CD4-positive, alpha-beta T cell treated with Interleukin-10 for 1 hour (primary cell): Measurements from ENCODE around the gene TMEM17.

ENCODE experiments used
- DNase-seq: peaks from one replicate; pipeline ENCODE4 v3.0.0-alpha.2; 2020

The TMEM17 gene

DNA sequence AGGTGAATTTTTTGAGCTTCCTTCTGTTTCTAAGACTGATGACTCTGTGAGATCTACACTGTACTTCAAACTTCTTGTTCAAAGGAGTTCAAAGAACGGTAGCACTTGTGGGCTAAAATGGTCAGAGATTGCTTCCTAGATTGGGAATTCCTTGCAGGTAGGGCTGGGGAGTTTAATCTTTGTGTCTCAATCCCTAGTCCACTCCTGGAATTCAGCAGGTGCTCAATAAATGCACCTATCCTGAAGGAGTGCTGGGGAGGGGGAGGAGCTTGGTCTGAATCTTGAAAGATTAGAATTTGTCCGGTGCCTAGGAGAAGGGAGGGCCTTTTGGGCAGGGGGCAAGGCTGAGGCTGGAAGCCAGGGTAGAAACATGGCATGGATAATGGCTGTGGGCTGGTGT, 34.6 kb downstream of the TMEM17 start:
- no peak for DNase-seq

- no peak for DNase-seq
Measured at GRCh38 chr2:62469548-62469947, 36.4 kb downstream of the TMEM17 start.

GRCh38 chr2:62469114-62469513, 36.9 kb downstream of the TMEM17 start:
- no peak for DNase-seq

- no peak for DNase-seq
Measured at GRCh38 chr2:62467475-62468321, 38.3 kb downstream of the TMEM17 start.

DNA sequence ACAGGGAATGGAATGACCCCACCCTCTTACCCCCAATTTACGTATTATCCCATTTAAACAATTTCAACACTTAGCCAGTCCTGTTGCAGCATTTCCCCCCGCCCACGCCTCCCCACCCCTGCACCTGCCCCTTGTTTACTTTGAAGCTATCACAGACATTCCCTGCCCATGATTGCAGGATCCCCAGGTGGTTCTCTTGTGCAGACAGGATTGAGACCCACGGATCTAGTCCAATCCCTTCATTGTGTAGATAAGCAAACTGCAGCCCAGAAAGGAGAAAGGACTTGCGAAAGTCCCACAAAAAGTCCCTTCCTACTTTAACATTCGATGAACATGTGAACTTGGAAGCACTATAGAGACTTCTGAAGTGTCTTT, 38.9 kb downstream of the TMEM17 start:
- no peak for DNase-seq

- no peak for DNase-seq
Measured at GRCh38 chr2:62466503-62466854, 39.5 kb downstream of the TMEM17 start.

- DNase-seq = no peak
Measured at GRCh38 chr2:62465741-62466502, 40.1 kb downstream of the TMEM17 start.

DNA sequence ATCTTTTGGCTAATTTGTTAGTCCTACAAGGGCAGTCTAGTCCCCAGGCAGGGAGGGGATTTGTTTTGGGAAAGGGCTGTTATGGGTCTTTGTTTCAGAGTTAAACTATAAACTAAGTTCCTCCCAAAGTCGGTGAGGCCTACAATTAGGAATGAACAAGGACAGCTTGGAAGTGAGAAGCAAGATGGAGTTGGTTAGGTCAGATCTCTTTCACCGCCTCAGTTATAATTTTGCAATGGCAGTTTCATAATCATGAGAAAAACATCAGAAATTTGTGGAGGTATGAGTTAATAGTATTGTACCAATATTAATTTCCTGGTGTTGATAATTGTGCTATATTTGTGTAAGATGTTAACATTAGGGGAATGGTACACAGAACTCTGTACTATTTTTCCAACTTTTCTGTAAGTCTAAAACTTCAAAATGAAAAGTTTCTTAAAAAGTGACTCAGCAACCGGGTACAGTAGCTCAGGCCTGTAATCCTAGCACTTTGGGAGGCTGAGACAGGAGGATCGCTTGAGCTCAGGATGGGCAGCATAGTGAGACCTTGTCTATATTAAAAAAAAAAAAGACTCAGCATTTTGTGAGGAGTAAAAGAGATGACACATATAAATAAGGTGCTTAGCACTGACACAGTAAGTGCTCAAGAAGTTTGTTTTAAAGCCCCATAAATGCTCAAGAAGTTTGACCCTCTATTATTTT, 40.8 kb downstream of the TMEM17 start:
- no peak for DNase-seq

- no peak for DNase-seq
Measured at GRCh38 chr2:62464221-62465007, 41.6 kb downstream of the TMEM17 start.

DNA sequence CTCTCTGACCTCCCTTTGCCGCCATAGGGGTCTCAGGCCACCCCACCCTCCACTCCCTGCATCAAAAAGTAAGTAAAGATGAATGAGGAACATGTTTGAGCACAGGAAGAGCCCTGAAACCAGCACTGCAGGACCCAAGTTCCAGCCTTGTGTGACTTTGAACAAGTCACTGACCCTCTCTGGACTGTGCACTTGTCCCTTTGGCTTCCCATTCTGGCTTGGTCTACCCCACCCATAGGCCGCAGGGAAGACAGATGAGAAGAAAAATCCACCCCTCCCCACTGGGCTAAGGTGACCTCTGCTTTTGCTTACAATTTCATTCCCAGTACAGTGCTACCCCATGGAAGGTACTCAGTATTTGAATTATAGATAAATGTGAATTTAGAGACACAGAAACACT, 43.8 kb downstream of the TMEM17 start:
- no peak for DNase-seq

DNA sequence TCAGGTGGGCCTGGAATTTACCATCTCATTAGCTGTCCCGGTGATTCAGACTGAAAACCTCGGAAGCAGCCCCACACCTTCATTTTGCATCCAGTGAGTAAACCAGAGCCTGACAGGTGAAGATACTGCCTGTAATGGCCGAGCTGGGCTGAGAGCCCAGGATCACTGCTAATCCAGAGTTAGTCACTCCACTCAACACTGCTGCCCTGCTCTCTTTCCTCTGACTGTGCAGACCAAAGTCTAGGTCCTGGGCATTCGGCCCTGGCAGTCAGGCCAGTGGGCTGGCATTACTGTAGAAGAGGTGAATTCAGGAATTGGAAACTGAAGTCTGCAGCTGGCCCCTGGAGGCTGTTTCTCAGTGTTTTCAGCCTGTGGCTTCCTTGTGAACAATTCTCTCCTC, 44.3 kb downstream of the TMEM17 start:
- DNase-seq = no peak

DNA sequence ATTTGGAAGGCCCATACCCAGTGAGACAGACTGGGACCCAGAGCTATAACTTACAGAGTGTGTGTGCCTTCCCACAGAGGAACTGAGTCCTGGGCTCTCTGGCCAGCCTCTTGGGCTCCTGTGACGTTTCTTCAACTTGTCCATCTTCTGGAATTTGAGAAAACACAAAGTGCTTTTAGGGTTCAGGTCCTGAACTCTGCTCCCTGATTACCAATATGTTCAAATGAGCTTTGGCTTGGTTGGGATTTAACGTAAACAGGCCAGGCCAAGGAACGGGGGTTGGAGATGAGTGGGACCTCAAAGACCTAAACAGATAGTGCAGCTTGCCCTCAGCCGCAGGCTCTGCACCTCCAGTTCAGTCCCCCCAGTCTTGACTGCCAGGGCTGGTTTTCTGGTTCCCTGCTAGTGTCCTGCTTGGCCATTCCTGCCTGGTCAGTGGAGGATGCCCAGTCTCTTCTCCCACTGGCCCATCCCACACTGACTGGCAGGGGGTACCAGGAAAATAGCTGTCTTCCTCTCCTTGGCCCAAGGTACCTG, 44.9 kb downstream of the TMEM17 start:
- no peak for DNase-seq

- DNase-seq = no peak
Measured at GRCh38 chr2:62460175-62460574, 45.8 kb downstream of the TMEM17 start.

DNA sequence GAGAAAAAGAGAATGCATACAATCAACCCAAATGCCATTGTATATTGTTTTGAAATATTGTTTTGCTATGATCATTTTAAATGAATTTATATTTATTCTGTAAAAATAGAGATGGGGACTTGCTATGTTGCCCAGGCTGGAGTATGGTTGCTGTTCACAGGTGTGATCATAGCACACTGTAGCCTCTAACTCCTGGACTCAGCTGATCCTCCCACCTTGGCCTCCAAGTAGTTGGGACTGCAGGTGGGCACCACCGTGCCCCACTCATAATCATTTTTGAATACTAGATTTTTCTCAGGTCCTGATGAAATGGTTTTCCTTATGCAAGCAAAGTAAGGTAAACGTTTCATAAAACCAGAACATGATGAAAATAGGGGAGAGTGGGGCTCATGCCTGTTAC, 46.3 kb downstream of the TMEM17 start:
- DNase-seq = no peak

GRCh38 chr2:62459106-62459505, 46.9 kb downstream of the TMEM17 start:
- DNase-seq = no peak

GRCh38 chr2:62458671-62459081, 47.3 kb downstream of the TMEM17 start:
- no peak for DNase-seq

GRCh38 chr2:62458206-62458641, 47.8 kb downstream of the TMEM17 start:
- no peak for DNase-seq

DNA sequence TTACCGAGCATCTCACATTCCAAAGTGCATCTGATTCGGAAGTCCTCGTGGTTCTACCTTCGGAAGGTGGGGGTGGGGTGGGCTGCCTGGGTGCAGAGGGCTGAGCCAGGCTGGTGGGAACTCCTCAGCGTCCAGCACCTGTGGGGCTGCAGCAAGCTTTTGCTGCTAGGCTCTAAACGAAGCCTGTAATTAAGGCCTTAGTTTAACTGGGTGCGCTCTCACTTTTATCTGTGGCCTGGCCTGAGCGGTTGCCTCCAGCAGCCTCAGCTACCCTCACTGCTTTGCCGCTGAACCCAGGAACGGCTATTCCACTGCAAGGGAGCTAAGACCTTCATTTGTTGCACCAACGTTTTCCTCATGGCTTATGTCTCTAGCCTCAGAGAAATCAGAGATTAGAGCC, 48.4 kb downstream of the TMEM17 start:
- no peak for DNase-seq

GRCh38 chr2:62456721-62457539, 49.1 kb downstream of the TMEM17 start:
- peak; percentile 60 for DNase-seq

DNA sequence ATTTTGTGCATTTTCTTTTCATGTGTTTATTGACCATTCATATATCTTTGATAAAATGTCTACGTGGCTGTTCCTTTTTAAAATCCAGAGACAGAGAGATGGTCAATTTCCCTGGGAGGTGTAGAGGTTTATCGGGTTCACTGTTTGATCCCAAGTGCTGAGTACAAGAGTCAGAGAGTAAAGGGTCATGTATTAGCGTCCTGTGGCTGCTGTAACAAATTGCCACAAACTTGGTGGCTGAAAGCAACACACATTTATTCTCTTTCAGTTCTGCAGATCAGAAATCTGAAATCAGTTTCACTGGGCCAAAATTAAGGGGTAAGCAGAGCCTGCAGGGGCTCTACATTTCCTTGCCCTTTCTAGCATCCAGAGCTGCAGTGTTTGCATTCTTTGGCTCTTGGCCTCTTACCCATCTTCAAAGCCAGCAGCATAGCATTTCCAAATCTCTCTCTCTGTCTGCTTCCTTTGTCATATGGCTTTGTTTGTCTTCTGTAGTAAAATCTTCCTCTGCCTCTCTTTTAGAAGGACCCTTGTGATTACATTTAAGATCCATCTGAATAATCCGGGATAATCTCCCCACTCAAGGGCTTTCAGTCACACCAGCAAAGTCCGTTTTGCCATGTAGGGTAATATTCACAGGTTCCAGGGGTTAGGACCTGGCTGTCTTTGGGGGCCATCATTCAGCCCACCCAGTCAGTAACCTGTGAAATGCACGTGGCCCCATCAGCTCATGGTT, 49.9 kb downstream of the TMEM17 start:
- DNase-seq = no peak

DNA sequence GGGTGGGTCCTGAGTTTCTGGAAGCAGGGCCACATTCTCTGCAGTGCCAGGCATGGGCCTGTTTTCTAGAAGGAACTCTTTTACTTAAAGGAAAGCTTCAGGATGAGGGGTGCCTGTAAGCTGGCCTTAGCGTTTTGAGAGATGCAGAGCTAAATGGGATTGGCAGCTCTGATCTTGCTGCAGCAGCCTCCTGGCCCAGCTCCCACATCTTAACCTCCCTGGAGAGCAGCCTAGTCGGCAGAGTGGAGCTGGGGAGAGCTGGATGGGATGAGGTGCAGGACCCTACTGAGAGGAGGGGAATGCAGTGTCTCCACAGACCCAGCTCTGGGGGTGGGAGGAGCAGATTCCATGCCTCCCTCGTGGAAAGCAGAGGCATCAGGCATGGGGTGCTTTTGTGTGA, 52.0 kb downstream of the TMEM17 start:
- DNase-seq = no peak
